H9 (cell line): ENCODE measurements around the gene LAMA3. TPM values are rescaled to one million over a fixed set of nuclear protein-coding genes. Genes with fewer than 3 reads are reported as not detected.

Experiments used
- DNase-seq: peaks from one replicate; pipeline ENCODE4 v3.0.0-alpha.2; 2017
- H2AFZ ChIP-seq: one replicate; pipeline ENCODE4 v1.6.1; 2013; ENCODE audit warnings: mild to moderate bottlenecking, low read length, control low read depth, moderate library complexity
- H2AK5ac ChIP-seq: 2 replicates; pipeline ENCODE4 v1.6.1; 2013; ENCODE audit warnings: low read length, control low read depth, mixed read lengths; ENCODE audit not compliant: insufficient read length
- H2BK120ac ChIP-seq: one replicate; pipeline ENCODE4 v1.6.1; 2013; ENCODE audit warnings: low read depth, mild to moderate bottlenecking, low read length, control low read depth, inconsistent platforms; ENCODE audit not compliant: poor library complexity, severe bottlenecking
- H2BK12ac ChIP-seq: 2 replicates; pipeline ENCODE4 v1.6.1; 2013; ENCODE audit warnings: low read length, control low read depth, mixed read lengths, low read depth; ENCODE audit not compliant: insufficient read length
- H2BK15ac ChIP-seq: 2 replicates; pipeline ENCODE4 v1.6.1; 2013; ENCODE audit warnings: low read depth, low read length, control low read depth
- H2BK20ac ChIP-seq: one replicate; pipeline ENCODE4 v1.6.1; 2013; ENCODE audit warnings: low read depth, mild to moderate bottlenecking, low read length, control low read depth, inconsistent platforms; ENCODE audit not compliant: poor library complexity, severe bottlenecking
- H2BK5ac ChIP-seq: 2 replicates; pipeline ENCODE4 v1.6.1; 2013; ENCODE audit warnings: low read length, control low read depth, mixed read lengths; ENCODE audit not compliant: insufficient read length
- H3K14ac ChIP-seq: 2 replicates; pipeline ENCODE4 v1.6.1; 2013; ENCODE audit warnings: low read length, control low read depth; ENCODE audit not compliant: insufficient read depth
- H3K18ac ChIP-seq: 2 replicates; pipeline ENCODE4 v1.6.1; 2013; ENCODE audit warnings: low read depth, mild to moderate bottlenecking, mixed read lengths, low read length, control low read depth; ENCODE audit not compliant: insufficient read length
- H3K23ac ChIP-seq: 2 replicates; pipeline ENCODE4 v1.6.1; 2013; ENCODE audit warnings: low read length, control low read depth, mixed read lengths, low read depth; ENCODE audit not compliant: insufficient read length
- H3K23me2 ChIP-seq: 2 replicates; pipeline ENCODE4 v1.6.1; 2013; ENCODE audit warnings: low read depth, mild to moderate bottlenecking, mixed read lengths, low read length, control low read depth; ENCODE audit not compliant: insufficient read length, poor library complexity, severe bottlenecking
- H3K27ac ChIP-seq: 2 replicates; pipeline ENCODE4 v1.5.1; 2013; ENCODE audit warnings: low read length, control low read depth, mixed read lengths, low read depth; ENCODE audit not compliant: insufficient read length
- H3K27me3 ChIP-seq: 2 replicates; pipeline ENCODE4 v1.6.1; 2013; ENCODE audit warnings: low read length, control low read depth, inconsistent platforms; ENCODE audit not compliant: insufficient read depth
- H3K4ac ChIP-seq: 2 replicates; pipeline ENCODE4 v1.6.1; 2013; ENCODE audit warnings: low read depth, mild to moderate bottlenecking, control low read depth, inconsistent platforms, low read length, moderate library complexity
- H3K4me1 ChIP-seq: 2 replicates; pipeline ENCODE4 v1.6.1; 2013; ENCODE audit warnings: low read length, control low read depth, inconsistent platforms; ENCODE audit not compliant: insufficient read depth
- H3K4me2 ChIP-seq: 2 replicates; pipeline ENCODE4 v1.6.1; 2013; ENCODE audit warnings: low read length, control low read depth, mixed read lengths; ENCODE audit not compliant: insufficient read length, insufficient read depth
- H3K56ac ChIP-seq: 2 replicates; pipeline ENCODE4 v1.6.1; 2013; ENCODE audit warnings: low read depth, mild to moderate bottlenecking, mixed read lengths, low read length, control low read depth; ENCODE audit not compliant: insufficient read length
- H3K79me1 ChIP-seq: 2 replicates; pipeline ENCODE4 v1.6.1; 2013; ENCODE audit warnings: low read depth, mild to moderate bottlenecking, moderate library complexity, low read length, control low read depth, inconsistent platforms; ENCODE audit not compliant: insufficient read depth, poor library complexity, severe bottlenecking
- H3K79me2 ChIP-seq: 2 replicates; pipeline ENCODE4 v1.6.1; 2013; ENCODE audit warnings: low read length, control low read depth, inconsistent platforms; ENCODE audit not compliant: insufficient read depth
- H3K9ac ChIP-seq: 2 replicates; pipeline ENCODE4 v1.6.1; 2013; ENCODE audit warnings: low read length, control low read depth, mixed read lengths; ENCODE audit not compliant: insufficient read length; ENCODE audit errors: extremely low read depth
- H3K9me3 ChIP-seq: one replicate; pipeline ENCODE4 v1.6.1; 2013; ENCODE audit warnings: low read depth, low read length, inconsistent platforms; ENCODE audit not compliant: control insufficient read depth
- H3T11ph ChIP-seq: one replicate; pipeline ENCODE4 v1.6.1; 2013; ENCODE audit warnings: mild to moderate bottlenecking, low read length, control low read depth, inconsistent platforms
- H4K20me1 ChIP-seq: one replicate; pipeline ENCODE4 v1.6.1; 2013; ENCODE audit not compliant: control insufficient read depth, insufficient read length, insufficient read depth
- H4K5ac ChIP-seq: 2 replicates; pipeline ENCODE4 v1.6.1; 2013; ENCODE audit warnings: low read depth, mild to moderate bottlenecking, mixed read lengths, low read length, control low read depth; ENCODE audit not compliant: insufficient read length
- H4K8ac ChIP-seq: replicated peaks from 2 replicates; pipeline ENCODE4 v1.6.1; 2013; ENCODE audit warnings: low read length, control low read depth, mixed read lengths, low read depth; ENCODE audit not compliant: insufficient read length
- H4K91ac ChIP-seq: 2 replicates; pipeline ENCODE4 v1.6.1; 2013; ENCODE audit warnings: low read depth, mild to moderate bottlenecking, moderate library complexity, mixed read lengths, low read length, control low read depth; ENCODE audit not compliant: insufficient read length
- H3K27ac Mint-ChIP-seq, 3 experiments: 2 replicates in 2 of 3; 3 replicates in 1 of 3; pipeline ENCODE4 v1.8.0; 2020 to 2021; ENCODE audit warnings: mixed read lengths in 3 of 3, mild to moderate bottlenecking in 1 of 3, moderate library complexity in 1 of 3
- H3K27me3 Mint-ChIP-seq: 2 replicates; pipeline ENCODE4 v1.8.0; 2021; ENCODE audit warnings: low read depth, mild to moderate bottlenecking, moderate library complexity, mixed read lengths
- H3K36me3 Mint-ChIP-seq, 3 experiments: 2 replicates in 2 of 3; 3 replicates in 1 of 3; pipeline ENCODE4 v1.8.0; 2020 to 2021; ENCODE audit warnings: low read depth in 3 of 3, mixed read lengths in 3 of 3; ENCODE audit not compliant: insufficient read depth in 1 of 3
- H3K4me1 Mint-ChIP-seq, 2 experiments: 2 replicates each; pipeline ENCODE4 v1.8.0; 2020; ENCODE audit warnings: mixed read lengths in 2 of 2
- H3K4me3 Mint-ChIP-seq, 2 experiments: 2 replicates in 1 of 2; 3 replicates in 1 of 2; pipeline ENCODE4 v1.8.0; 2020 to 2021; ENCODE audit warnings: mild to moderate bottlenecking in 2 of 2, mixed read lengths in 2 of 2, moderate library complexity in 1 of 2
- H3K9me3 Mint-ChIP-seq, 2 experiments: 2 replicates in 1 of 2; 3 replicates in 1 of 2; pipeline ENCODE4 v1.8.0; 2020; ENCODE audit warnings: mild to moderate bottlenecking in 2 of 2, mixed read lengths in 2 of 2, moderate library complexity in 1 of 2
- WGBS: extraction: QIAGEN DNeasy Blood & Tissue Kit; methylation state at CpG from one replicate; pipeline ENCODE4 v1.1.7; 2013; ENCODE audit warnings: missing lambda C conversion rate, low lambda C conversion rate, mixed read lengths; ENCODE audit not compliant: insufficient read length; ENCODE audit errors: extremely low coverage; 5-methylcytosine and 5-hydroxymethylcytosine counted together
- total RNA-seq: library from RNA; stranded (reverse); gene quantifications from 2 replicates; pipeline ENCODE4 v1.2.1, GENCODE V29; 2021
- TF ChIP-seq, protein P1 (sequence below): fragments of 200-600 bp; sonication (generic); conservative IDR thresholded peaks from 3 replicates; pipeline ENCODE4 v1.8.0; 2021; ENCODE audit warnings: antibody characterized with exemption, mild to moderate bottlenecking

LAMA3 gene
- total RNA-seq, 1 experiment from 2014 or later = 0.33 TPM

DNA sequence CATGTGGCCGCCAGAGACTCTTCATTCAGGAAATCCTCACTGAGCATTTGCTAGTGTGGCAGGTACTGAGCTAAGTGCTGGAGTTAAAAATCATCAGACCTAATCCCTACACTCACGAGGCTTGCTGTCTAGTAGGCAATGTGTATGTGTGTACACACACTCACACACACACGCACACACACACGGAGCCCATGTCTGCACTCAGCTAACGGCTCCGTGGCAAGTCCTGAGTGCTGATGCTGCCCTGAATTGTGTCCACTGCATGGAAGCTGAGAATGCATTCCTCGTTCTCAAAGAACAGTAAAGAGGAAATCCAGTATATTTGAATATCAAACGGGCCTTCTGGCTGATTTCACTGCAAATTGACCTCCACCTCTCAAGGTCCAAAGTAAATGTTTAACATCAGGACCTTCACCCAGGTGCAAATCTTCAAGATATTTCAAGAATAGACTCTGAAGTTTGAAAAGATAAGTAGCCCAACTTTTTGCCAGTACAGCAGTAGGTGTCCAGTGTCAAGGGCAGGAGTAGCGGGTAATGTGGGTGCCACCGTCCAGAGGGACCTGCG lies 189.2 kb downstream of the LAMA3 start:
- Histone ChIP-seq H3T11ph (no peak overlapping the region), H2BK20ac (no peak overlapping the region), H3K9ac (no peak overlapping the region), H3K4me1 (no peaks in the 10 kb centered on the region; the same call in 1 of the 2 replicates), H3K23me2 (no peaks in the 10 kb centered on the region), H3K27ac (no peak overlapping the region), H2BK12ac (no peak overlapping the region), H4K91ac (no peak overlapping the region), H2AFZ (no peak overlapping the region), H3K9me3 (no peaks in the 10 kb centered on the region), H3K56ac (no peak overlapping the region), H3K18ac (no peak overlapping the region), H3K23ac (no peak overlapping the region), H2AK5ac (no peak overlapping the region), H3K14ac (no peak overlapping the region), H3K4ac (no peak overlapping the region), H2BK5ac (no peak overlapping the region), H4K5ac (no peak overlapping the region), H4K20me1 (no peaks in the 10 kb centered on the region), H3K79me1 (no peaks in the 10 kb centered on the region), H3K79me2 (no peaks in the 10 kb centered on the region), H3K27me3 (no peaks in the 10 kb centered on the region), H4K8ac (no peak overlapping the region), H2BK120ac (no peak overlapping the region), H2BK15ac (no peak overlapping the region), H3K4me2 (no peak overlapping the region)
- Mint-ChIP-seq H3K4me1 (peaks cover 0 to 13% of the 10 kb centered on the region in 2 experiments; a peak in 3 of 4 replicates), H3K27ac (no peak overlapping the region; a peak in 1 of 7 replicates), H3K27me3 (no peaks in the 10 kb centered on the region; the same call in 1 of the 2 replicates), H3K9me3 (no peaks in the 10 kb centered on the region), H3K4me3 (no peak overlapping the region), H3K36me3 (no peaks in the 10 kb centered on the region)
- DNase-seq = no peak
- TF ChIP-seq, protein P1, sequence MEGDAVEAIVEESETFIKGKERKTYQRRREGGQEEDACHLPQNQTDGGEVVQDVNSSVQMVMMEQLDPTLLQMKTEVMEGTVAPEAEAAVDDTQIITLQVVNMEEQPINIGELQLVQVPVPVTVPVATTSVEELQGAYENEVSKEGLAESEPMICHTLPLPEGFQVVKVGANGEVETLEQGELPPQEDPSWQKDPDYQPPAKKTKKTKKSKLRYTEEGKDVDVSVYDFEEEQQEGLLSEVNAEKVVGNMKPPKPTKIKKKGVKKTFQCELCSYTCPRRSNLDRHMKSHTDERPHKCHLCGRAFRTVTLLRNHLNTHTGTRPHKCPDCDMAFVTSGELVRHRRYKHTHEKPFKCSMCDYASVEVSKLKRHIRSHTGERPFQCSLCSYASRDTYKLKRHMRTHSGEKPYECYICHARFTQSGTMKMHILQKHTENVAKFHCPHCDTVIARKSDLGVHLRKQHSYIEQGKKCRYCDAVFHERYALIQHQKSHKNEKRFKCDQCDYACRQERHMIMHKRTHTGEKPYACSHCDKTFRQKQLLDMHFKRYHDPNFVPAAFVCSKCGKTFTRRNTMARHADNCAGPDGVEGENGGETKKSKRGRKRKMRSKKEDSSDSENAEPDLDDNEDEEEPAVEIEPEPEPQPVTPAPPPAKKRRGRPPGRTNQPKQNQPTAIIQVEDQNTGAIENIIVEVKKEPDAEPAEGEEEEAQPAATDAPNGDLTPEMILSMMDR = no peak
- WGBS = no CpG with 5 or more reads among the region's 11 CpGs
